ENCODE measurements around the gene DHRS7.
A peak's percentile ranks its signal among the peaks of the same experiment; 100 is the strongest.

DHRS7 gene

GRCh38 chr14:60174352-60175254 is 9.4 kb upstream of the DHRS7 start:
- H3K4me1 Mint-ChIP-seq: peaks cover under 1% of the 10 kb centered on the region
- H3K36me3 Mint-ChIP-seq (ENCODE audit: low read depth): no peaks in the 10 kb centered on the region
- DNase-seq (no peak), ATAC-seq (no peak)
- no peak overlapping the region for H3K4me3 Mint-ChIP-seq
- no peaks in the 10 kb centered on the region for H3K9me3 Mint-ChIP-seq
- H3K27me3 Mint-ChIP-seq: no peaks in the 10 kb centered on the region
- no peak overlapping the region for H3K27ac Mint-ChIP-seq

- Mint-ChIP-seq H3K9me3 (no peaks in the 10 kb centered on the region), H3K4me3 (no peak overlapping the region), H3K27me3 (no peaks in the 10 kb centered on the region), H3K27ac (no peak overlapping the region), H3K4me1 (peaks cover under 1% of the 10 kb centered on the region), H3K36me3 (ENCODE audit: low read depth) (no peaks in the 10 kb centered on the region)
- DNase-seq (no peak), ATAC-seq (no peak)
Measured at GRCh38 chr14:60171690-60172089, 6.5 kb upstream of the DHRS7 start.

GRCh38 chr14:60170948-60171347 is 5.8 kb upstream of the DHRS7 start:
- H3K36me3 Mint-ChIP-seq (ENCODE audit: low read depth): no peaks in the 10 kb centered on the region
- H3K27me3 Mint-ChIP-seq: no peaks in the 10 kb centered on the region
- H3K4me1 Mint-ChIP-seq: peaks cover 8% of the 10 kb centered on the region
- no peak overlapping the region for H3K27ac Mint-ChIP-seq
- DNase-seq (no peak), ATAC-seq (no peak)
- no peak overlapping the region for H3K4me3 Mint-ChIP-seq
- H3K9me3 Mint-ChIP-seq: no peaks in the 10 kb centered on the region

- DNase-seq: no peak
- ATAC-seq: no peak
- H3K4me1 Mint-ChIP-seq: peaks cover 14% of the 10 kb centered on the region
- H3K4me3 Mint-ChIP-seq: no peak overlapping the region
- no peaks in the 10 kb centered on the region for H3K36me3 Mint-ChIP-seq (ENCODE audit: low read depth)
- no peaks in the 10 kb centered on the region for H3K9me3 Mint-ChIP-seq
- H3K27ac Mint-ChIP-seq: no peak overlapping the region
- H3K27me3 Mint-ChIP-seq: no peaks in the 10 kb centered on the region
Measured at GRCh38 chr14:60169722-60170121, 4.5 kb upstream of the DHRS7 start.

- Mint-ChIP-seq H3K4me3 (peak overlapping the region; percentile 99), H3K4me1 (peaks cover 40% of the 10 kb centered on the region), H3K27me3 (no peaks in the 10 kb centered on the region), H3K9me3 (no peaks in the 10 kb centered on the region), H3K36me3 (ENCODE audit: low read depth) (peaks cover 10% of the 10 kb centered on the region), H3K27ac (peak overlapping the region; percentile 82)
- no peak for ATAC-seq
- DNase-seq: no peak
Measured at GRCh38 chr14:60166142-60166541, 944 bp upstream of the DHRS7 start.

GRCh38 chr14:60165547-60165876 is 314 bp upstream of the DHRS7 start:
- ATAC-seq (peak; percentile 16), DNase-seq (no peak)
- H3K9me3 Mint-ChIP-seq: no peaks in the 10 kb centered on the region
- peak overlapping the region; percentile 82 for H3K27ac Mint-ChIP-seq
- peaks cover 10% of the 10 kb centered on the region for H3K36me3 Mint-ChIP-seq (ENCODE audit: low read depth)
- no peaks in the 10 kb centered on the region for H3K27me3 Mint-ChIP-seq
- peak overlapping the region; percentile 99 for H3K4me3 Mint-ChIP-seq
- H3K4me1 Mint-ChIP-seq: peaks cover 45% of the 10 kb centered on the region

- no peak for DNase-seq
- Mint-ChIP-seq H3K36me3 (ENCODE audit: low read depth) (peaks cover 13% of the 10 kb centered on the region), H3K27ac (peak overlapping the region; percentile 99), H3K4me1 (peaks cover 53% of the 10 kb centered on the region), H3K4me3 (peak overlapping the region; percentile 99), H3K9me3 (no peaks in the 10 kb centered on the region), H3K27me3 (no peaks in the 10 kb centered on the region)
- no peak for ATAC-seq
Measured at GRCh38 chr14:60164404-60164711, 840 bp downstream of the DHRS7 start.

- H3K4me1 Mint-ChIP-seq: peaks cover 60% of the 10 kb centered on the region
- H3K27ac Mint-ChIP-seq: peak overlapping the region; percentile 99
- H3K36me3 Mint-ChIP-seq (ENCODE audit: low read depth): peaks cover 13% of the 10 kb centered on the region
- H3K27me3 Mint-ChIP-seq: no peaks in the 10 kb centered on the region
- H3K9me3 Mint-ChIP-seq: no peaks in the 10 kb centered on the region
- DNase-seq (no peak), ATAC-seq (no peak)
- H3K4me3 Mint-ChIP-seq: peak overlapping the region; percentile 99
Measured at GRCh38 chr14:60163693-60164092, 1.5 kb downstream of the DHRS7 start.

GRCh38 chr14:60161196-60162107 is 3.7 kb downstream of the DHRS7 start:
- H3K4me1 Mint-ChIP-seq: peaks cover 73% of the 10 kb centered on the region
- DNase-seq (no peak), ATAC-seq (no peak)
- no peak overlapping the region for H3K4me3 Mint-ChIP-seq
- H3K9me3 Mint-ChIP-seq: no peaks in the 10 kb centered on the region
- peaks cover 21% of the 10 kb centered on the region for H3K36me3 Mint-ChIP-seq (ENCODE audit: low read depth)
- no peaks in the 10 kb centered on the region for H3K27me3 Mint-ChIP-seq
- H3K27ac Mint-ChIP-seq: peak overlapping the region; percentile 47

- ATAC-seq: no peak
- H3K4me3 Mint-ChIP-seq: no peak overlapping the region
- no peaks in the 10 kb centered on the region for H3K27me3 Mint-ChIP-seq
Measured at GRCh38 chr14:60160422-60160821, 4.8 kb downstream of the DHRS7 start.

GRCh38 chr14:60154671-60155070 is 10.5 kb downstream of the DHRS7 start:
- peaks cover 71% of the 10 kb centered on the region for H3K4me1 Mint-ChIP-seq
- H3K36me3 Mint-ChIP-seq (ENCODE audit: low read depth): peaks cover 59% of the 10 kb centered on the region
- no peak overlapping the region for H3K4me3 Mint-ChIP-seq

More at GRCh38 chr14:60160422-60160821, 4.8 kb downstream of the DHRS7 start:
- no peak overlapping the region for H3K27ac Mint-ChIP-seq
- H3K4me1 Mint-ChIP-seq: peaks cover 72% of the 10 kb centered on the region
- DNase-seq: no peak
- peaks cover 29% of the 10 kb centered on the region for H3K36me3 Mint-ChIP-seq (ENCODE audit: low read depth)
- no peaks in the 10 kb centered on the region for H3K9me3 Mint-ChIP-seq

GRCh38 chr14:60153991-60154390 is 11.2 kb downstream of the DHRS7 start:
- Mint-ChIP-seq H3K4me3 (no peak overlapping the region), H3K27ac (peak overlapping the region; percentile 81), H3K27me3 (no peaks in the 10 kb centered on the region), H3K36me3 (ENCODE audit: low read depth) (peaks cover 62% of the 10 kb centered on the region), H3K9me3 (no peaks in the 10 kb centered on the region), H3K4me1 (peaks cover 64% of the 10 kb centered on the region)
- no peak for DNase-seq
- no peak for ATAC-seq

More at GRCh38 chr14:60154671-60155070, 10.5 kb downstream of the DHRS7 start:
- no peaks in the 10 kb centered on the region for H3K9me3 Mint-ChIP-seq
- H3K27ac Mint-ChIP-seq: peak overlapping the region; percentile 81
- ATAC-seq (no peak), DNase-seq (no peak)
- no peaks in the 10 kb centered on the region for H3K27me3 Mint-ChIP-seq

GRCh38 chr14:60151715-60152114 is 13.5 kb downstream of the DHRS7 start:
- Mint-ChIP-seq H3K4me1 (peaks cover 47% of the 10 kb centered on the region), H3K27me3 (no peaks in the 10 kb centered on the region), H3K27ac (peak overlapping the region; percentile 58), H3K36me3 (ENCODE audit: low read depth) (peaks cover 60% of the 10 kb centered on the region), H3K4me3 (no peak overlapping the region), H3K9me3 (no peaks in the 10 kb centered on the region)
- ATAC-seq (peak; percentile 99), DNase-seq (peak; percentile 58)

GRCh38 chr14:60134702-60135101 is 30.5 kb downstream of the DHRS7 start:
- H3K27me3 Mint-ChIP-seq: no peaks in the 10 kb centered on the region
- H3K4me3 Mint-ChIP-seq: no peak overlapping the region
- H3K36me3 Mint-ChIP-seq (ENCODE audit: low read depth): peaks cover 29% of the 10 kb centered on the region
- no peaks in the 10 kb centered on the region for H3K9me3 Mint-ChIP-seq
- no peak overlapping the region for H3K27ac Mint-ChIP-seq
- ATAC-seq (no peak), DNase-seq (no peak)
- no peaks in the 10 kb centered on the region for H3K4me1 Mint-ChIP-seq

- H3K4me1 Mint-ChIP-seq: no peaks in the 10 kb centered on the region
- ATAC-seq (no peak), DNase-seq (no peak)
- H3K36me3 Mint-ChIP-seq (ENCODE audit: low read depth): peaks cover 34% of the 10 kb centered on the region
- no peaks in the 10 kb centered on the region for H3K9me3 Mint-ChIP-seq
- no peak overlapping the region for H3K27ac Mint-ChIP-seq
- H3K27me3 Mint-ChIP-seq: no peaks in the 10 kb centered on the region
- no peak overlapping the region for H3K4me3 Mint-ChIP-seq
Measured at GRCh38 chr14:60133487-60133886, 31.7 kb downstream of the DHRS7 start.

Data from activated naive CD8-positive, alpha-beta T cell treated with anti-CD3 and anti-CD28 coated beads, Interleukin-2, amount 50 U/mL, for 24 hours (primary cell).